Activated effector memory CD4-positive, alpha-beta T cell treated with anti-CD3 and anti-CD28 coated beads, Interleukin-2, amount 50 U/mL, for 16 hours (primary cell): ENCODE data around the gene OSCP1.

Source experiments
- DNase-seq: peaks from one replicate; pipeline ENCODE4 v3.0.0-alpha.2; 2020

OSCP1 gene

GRCh38 chr1:36471830-36472641 is 21.8 kb upstream of the OSCP1 start:
- no peak for DNase-seq

- no peak for DNase-seq
These were observed 18.9 kb upstream of the OSCP1 start for GRCh38 chr1:36469163-36469562.

- DNase-seq, result no peak
These were observed 17.6 kb upstream of the OSCP1 start for GRCh38 chr1:36467700-36468455.

- DNase-seq, result no peak
These were observed 16.8 kb upstream of the OSCP1 start for GRCh38 chr1:36467027-36467410.

GRCh38 chr1:36466370-36467026 is 16.2 kb upstream of the OSCP1 start:
- DNase-seq, result no peak

GRCh38 chr1:36465731-36466369 is 15.6 kb upstream of the OSCP1 start:
- DNase-seq, result no peak

- DNase-seq, result no peak
These were observed 14.5 kb upstream of the OSCP1 start for GRCh38 chr1:36464605-36465393.

GRCh38 chr1:36463803-36464604 is 13.8 kb upstream of the OSCP1 start, which contains the start of gene MRPS15:
Gene MRPS15, minus strand, starts transcription at chr1:36464384. Its CDS starts 109 bp downstream, at chr1:36464275.
- DNase-seq, result peak; percentile 98

- no peak for DNase-seq
These were observed 13.2 kb upstream of the OSCP1 start for GRCh38 chr1:36463463-36463802.

GRCh38 chr1:36458910-36459309 is 8.7 kb upstream of the OSCP1 start:
- DNase-seq, result peak; percentile 78

GRCh38 chr1:36457691-36458090 is 7.4 kb upstream of the OSCP1 start:
- DNase-seq, result no peak

GRCh38 chr1:36456391-36456928 is 6.2 kb upstream of the OSCP1 start:
- DNase-seq, result no peak

- no peak for DNase-seq
These were observed 5.1 kb upstream of the OSCP1 start for GRCh38 chr1:36455386-36455785.

- no peak for DNase-seq
These were observed 3.5 kb upstream of the OSCP1 start for GRCh38 chr1:36453600-36454388.

- no peak for DNase-seq
These were observed 2.8 kb upstream of the OSCP1 start for GRCh38 chr1:36453051-36453450.

- DNase-seq, result no peak
These were observed 661 bp upstream of the OSCP1 start for GRCh38 chr1:36450919-36451305.

GRCh38 chr1:36448530-36449056 is 1.7 kb downstream of the OSCP1 start:
- no peak for DNase-seq

GRCh38 chr1:36447450-36447849 is 2.8 kb downstream of the OSCP1 start:
- no peak for DNase-seq

- DNase-seq, result no peak
These were observed 3.5 kb downstream of the OSCP1 start for GRCh38 chr1:36446746-36447145.

- no peak for DNase-seq
These were observed 4.0 kb downstream of the OSCP1 start for GRCh38 chr1:36446271-36446670.
